Inflammatory macrophage treated with lipopolysaccharide for 1 hour (primary cell): Measurements from ENCODE around the gene AARS1.
A peak's percentile ranks its signal among the peaks of the same experiment; 100 is the strongest.
"Not testable (repeated sequence)": the region's sequence is repeated elsewhere in the genome, so short reads cannot be mapped to it uniquely, and the experiment has no call there.

ENCODE experiments used
- DNase-seq, 2 donors: peaks; one replicate each; pipeline ENCODE4 v3.0.0-alpha.2; 2020 to 2022

The AARS1 gene

GRCh38 chr16:70270176-70270575 is 19.1 kb downstream of the AARS1 start:
- no peak for DNase-seq

GRCh38 chr16:70269471-70269870 is 19.8 kb downstream of the AARS1 start:
- no peak for DNase-seq

DNA sequence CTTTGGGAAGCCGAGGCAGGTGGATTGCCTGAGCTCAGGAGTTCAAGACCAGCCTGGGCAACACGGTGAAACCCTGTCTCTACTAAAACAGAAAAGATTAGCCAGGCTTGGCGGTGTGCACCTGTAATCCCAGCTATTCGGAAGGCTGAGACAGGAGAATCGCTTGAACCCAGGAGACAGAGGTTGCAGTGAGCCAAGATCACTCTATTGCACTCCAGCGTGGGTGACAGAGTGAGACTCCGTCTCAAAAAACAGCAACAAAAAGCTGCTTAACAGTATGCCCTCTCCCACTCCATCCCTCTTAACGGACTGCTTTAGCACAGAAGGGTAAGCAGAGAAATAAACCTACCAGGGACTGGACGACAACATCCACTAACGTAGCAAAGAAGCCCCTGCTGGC is 21.4 kb downstream of the AARS1 start:
- not testable (repeated sequence) for DNase-seq

- DNase-seq: peak in 1 of 2 donors; percentile 48
Observed at GRCh38 chr16:70267516-70267915, 21.8 kb downstream of the AARS1 start.

DNA sequence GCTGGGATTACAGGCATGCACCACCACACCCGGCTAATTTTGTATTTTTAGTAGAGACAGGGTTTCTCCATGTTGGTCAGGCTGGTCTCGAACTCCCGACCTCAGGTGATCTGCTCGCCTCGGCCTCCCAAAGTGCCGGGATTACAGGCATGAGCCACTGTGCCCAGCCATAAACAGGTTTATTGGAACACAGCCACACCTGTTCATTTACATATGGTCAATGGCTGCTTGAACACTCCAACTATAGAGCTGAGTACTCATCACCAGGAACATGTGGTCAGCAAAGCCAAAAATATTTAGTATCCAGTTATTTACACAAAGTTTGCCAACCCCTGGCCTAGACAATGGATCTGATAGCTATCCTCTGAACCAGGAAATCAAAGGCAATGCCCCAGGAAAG is 29.4 kb downstream of the AARS1 start:
- DNase-seq: not testable (repeated sequence)

DNA sequence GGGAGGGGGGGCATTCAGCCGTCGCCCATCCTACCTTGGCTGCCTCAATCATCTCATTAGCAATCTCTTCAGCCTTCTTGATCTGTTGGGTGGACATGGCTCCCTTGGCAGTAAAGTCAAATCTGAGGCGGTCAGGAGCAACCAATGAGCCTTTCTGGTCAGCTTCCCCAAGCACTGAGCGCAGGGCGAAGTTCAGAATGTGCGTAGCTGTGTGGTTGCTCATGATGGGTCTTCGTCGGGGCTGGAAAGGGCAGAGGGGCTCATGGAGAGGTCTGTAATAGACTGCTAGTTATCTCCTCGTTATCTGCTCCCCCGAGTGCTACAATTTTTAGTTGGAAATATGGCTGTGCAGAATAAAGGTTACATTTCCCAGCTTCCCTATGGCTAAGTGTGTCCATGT is 30.4 kb downstream of the AARS1 start:
- DNase-seq: no peak

DNA sequence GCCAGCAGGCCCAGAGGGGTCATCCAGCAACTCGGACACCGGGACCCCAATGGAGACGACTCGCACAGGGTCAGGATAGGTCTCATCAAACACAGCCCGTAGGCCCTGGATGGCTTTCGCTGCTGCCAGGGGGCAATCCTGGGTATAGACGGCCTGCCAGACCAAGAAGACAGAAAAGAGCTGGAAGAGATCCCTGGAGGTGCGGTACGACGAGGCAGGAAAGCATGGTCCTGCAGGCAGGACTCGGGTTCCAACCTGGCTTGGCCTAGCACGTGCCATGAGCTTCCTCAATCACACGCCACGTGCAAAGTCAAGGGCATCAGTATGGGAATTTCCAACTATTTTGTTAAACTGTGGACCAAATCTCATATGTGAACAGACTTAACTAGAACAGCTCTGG is 31.2 kb downstream of the AARS1 start:
- DNase-seq: no peak

- DNase-seq: no peak
Observed at GRCh38 chr16:70257391-70257790, 31.9 kb downstream of the AARS1 start.

DNA sequence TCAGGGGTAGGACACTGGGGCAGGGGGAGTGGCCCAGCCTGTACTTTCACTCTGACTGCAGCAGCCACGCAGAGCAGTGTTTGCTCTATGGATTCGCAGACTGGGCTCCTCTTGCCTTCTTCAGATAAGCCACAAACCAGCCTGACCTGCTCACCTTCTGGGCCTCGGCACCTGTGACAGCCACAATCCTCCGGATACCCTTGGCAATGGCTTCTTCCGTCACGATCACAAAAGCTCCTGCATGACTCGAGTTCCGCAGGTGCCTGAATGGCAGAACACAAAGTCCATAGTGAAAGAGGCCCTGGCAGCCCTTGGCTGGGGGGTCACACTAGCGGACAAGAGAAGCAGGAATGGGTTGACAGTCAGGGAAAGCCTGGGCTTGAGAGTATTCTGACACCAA is 33.7 kb downstream of the AARS1 start:
- no peak for DNase-seq

DNA sequence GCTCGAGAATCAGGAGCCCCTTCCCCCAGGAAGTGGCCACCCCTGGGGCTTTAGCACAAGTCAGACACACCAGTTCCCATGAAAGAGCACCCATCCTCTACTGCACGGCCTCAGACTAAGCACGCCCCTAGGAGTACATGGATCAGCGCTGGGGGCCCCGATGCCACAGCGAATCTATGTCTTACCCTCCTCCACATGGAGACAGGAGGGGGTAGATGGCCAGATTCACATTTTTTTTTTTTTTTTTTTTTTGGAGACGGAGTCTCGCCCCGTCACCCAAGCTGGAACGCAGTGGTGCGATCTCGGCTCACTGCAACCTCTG is 34.4 kb downstream of the AARS1 start:
- no peak for DNase-seq

GRCh38 chr16:70254180-70254964 is 34.9 kb downstream of the AARS1 start:
- no peak for DNase-seq

GRCh38 chr16:70253291-70254106 is 35.8 kb downstream of the AARS1 start:
- DNase-seq: peak; percentile 11 to 62

GRCh38 chr16:70252355-70252988 is 36.8 kb downstream of the AARS1 start:
- DNase-seq: peak in 1 of 2 donors; percentile 4

GRCh38 chr16:70251629-70252354 is 37.5 kb downstream of the AARS1 start, which contains the start of gene EXOSC6:
TSS of gene EXOSC6 (minus strand) at chr16:70251940. CDS start at chr16:70251900, 40 bp downstream.
- peak; percentile 89 to 97 for DNase-seq

DNA sequence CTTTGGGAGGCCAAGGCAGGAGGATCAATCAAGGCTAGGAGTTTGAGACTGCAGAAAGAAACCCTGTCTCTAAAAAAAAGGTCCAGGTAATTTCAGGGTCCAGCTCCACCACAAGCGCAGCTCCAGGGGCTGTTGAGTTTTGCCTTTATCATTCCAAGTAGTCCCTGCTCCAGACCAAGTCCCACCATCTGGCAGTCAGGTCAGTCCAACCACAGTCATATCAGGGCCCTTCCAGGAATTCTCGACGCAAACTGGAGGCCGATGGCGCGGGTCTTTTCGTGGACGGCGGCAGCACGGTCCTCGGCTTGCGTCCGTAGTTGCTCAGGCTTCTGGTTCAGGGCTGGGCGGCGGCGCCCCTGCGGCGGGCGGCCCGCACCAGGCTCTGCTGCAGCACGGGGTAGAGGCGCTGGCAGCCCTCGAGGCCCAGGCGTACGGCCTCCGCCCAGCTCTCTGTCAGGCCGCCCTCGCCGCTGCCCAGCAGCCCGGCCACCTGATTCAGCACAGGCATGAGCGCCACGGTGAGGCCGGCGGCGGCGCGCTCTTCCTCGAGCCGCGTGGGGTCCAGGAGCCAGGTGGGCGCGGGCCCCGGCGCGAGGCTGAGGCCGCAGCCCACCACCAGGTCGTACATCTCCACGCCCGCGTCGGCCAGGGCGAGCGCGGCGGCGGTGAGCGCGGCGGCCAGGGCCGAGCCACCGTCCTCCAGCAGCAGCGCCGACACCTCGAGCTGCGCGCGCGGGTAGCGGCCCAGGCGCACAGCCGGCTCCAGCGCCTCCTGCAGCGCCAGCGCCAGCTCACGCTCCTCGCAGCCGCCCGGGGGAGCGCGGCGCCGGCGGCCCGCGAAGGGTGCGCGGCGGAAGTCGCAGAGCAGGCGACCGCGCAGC is 38.3 kb downstream of the AARS1 start:
- DNase-seq: peak; percentile 17 to 39

DNA sequence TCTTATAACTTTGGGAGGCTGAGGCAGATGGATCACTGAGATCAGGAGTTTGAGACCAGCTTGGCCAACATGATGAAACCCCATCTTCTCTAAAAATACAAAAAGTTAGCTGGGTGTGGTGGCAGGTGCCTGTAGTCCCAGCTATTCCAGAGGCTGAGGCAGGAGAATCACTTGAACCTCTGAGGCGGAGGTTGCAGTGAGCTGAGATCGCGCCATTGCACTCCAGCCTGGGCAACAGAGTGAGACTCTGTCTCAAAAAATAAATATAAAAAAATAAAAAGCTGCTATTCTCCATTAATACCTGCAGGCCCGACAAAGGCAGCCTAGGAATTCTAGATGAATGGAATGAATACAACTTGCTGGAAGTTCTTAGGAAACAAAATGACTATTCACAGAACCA is 39.6 kb downstream of the AARS1 start:
- DNase-seq: not testable (repeated sequence)

DNA sequence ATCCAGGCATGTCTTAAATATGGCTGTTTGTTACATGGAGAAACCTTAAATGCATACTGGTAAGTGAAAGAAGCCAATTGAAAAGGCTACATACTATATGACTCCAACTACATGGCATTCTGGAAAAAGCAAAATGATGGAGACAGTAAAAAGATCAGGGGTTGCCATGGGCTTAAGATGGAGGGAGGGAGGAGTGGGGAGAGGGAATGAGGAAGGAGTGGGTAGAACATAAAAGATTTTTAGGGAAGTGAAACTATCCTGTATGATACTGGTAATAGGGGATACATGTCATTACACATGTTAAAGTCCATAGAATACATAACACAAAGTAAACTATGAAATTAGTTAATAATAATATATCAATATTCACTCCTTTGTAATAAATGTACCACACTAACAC is 50.5 kb downstream of the AARS1 start:
- DNase-seq: peak; percentile 7 to 29

DNA sequence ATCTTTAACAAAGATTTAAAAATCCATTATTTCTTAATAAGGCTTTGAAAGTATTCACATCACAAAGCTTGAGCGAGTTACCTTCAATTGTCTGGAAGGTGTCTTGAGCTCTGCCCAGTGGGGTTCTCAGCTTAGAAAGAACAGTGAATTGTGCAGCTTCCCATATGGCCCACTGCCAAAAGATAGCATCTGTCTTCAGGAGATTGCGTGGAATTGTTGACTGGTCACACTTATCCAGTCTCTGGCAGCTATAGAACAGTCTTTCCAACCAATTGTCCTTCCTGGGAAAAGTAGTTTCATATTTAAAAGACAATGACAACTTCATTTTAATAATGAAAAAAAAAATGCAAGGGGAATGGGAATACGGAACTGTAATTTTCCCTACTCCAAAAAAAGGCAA is 57.5 kb downstream of the AARS1 start:
- not testable (repeated sequence) for DNase-seq

- DNase-seq: not testable (repeated sequence)
Observed at GRCh38 chr16:70226024-70226423, 63.3 kb downstream of the AARS1 start.

DNA sequence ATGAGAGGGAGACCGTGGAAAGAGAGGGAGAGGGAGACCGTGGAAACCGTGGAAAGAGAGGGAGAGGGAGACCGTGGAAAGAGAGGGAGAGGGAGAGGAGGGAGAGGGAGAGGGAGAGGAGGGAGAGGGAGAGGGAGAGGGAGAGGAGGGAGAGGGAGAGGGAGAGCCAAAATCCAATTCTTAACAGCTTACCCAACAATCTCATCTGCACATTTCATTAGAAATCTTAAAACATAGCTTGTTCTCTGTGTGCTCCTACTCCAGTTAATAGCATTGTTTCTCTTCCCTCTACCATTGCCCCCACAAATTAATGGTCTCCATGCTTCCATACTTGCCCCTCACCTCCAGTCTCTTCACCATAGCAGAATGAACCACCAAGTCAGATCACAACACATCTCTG is 63.9 kb downstream of the AARS1 start:
- not testable (repeated sequence) for DNase-seq

DNA sequence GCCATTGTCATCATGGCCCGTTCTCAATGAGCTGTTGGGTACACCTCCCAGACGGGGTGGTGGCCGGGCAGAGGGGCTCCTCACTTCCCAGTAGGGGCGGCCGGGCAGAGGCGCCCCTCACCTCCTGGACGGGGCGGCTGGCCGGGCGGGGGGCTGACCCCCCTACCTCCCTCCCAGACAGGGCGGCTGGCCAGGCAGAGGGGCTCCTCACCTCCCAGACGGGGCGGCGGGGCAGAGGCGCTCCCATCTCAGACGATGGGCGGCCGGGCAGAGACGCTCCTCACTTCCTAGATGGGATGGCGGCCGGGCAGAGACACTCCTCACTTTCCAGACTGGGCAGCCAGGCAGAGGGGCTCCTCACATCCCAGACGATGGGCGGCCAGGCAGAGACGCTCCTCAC is 64.7 kb downstream of the AARS1 start:
- not testable (repeated sequence) for DNase-seq

- DNase-seq: not testable (repeated sequence)
Observed at GRCh38 chr16:70223971-70224513, 65.3 kb downstream of the AARS1 start.
